ENCODE measurements around the gene KCTD15.

Gene KCTD15, protein sequence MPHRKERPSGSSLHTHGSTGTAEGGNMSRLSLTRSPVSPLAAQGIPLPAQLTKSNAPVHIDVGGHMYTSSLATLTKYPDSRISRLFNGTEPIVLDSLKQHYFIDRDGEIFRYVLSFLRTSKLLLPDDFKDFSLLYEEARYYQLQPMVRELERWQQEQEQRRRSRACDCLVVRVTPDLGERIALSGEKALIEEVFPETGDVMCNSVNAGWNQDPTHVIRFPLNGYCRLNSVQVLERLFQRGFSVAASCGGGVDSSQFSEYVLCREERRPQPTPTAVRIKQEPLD

DNA sequence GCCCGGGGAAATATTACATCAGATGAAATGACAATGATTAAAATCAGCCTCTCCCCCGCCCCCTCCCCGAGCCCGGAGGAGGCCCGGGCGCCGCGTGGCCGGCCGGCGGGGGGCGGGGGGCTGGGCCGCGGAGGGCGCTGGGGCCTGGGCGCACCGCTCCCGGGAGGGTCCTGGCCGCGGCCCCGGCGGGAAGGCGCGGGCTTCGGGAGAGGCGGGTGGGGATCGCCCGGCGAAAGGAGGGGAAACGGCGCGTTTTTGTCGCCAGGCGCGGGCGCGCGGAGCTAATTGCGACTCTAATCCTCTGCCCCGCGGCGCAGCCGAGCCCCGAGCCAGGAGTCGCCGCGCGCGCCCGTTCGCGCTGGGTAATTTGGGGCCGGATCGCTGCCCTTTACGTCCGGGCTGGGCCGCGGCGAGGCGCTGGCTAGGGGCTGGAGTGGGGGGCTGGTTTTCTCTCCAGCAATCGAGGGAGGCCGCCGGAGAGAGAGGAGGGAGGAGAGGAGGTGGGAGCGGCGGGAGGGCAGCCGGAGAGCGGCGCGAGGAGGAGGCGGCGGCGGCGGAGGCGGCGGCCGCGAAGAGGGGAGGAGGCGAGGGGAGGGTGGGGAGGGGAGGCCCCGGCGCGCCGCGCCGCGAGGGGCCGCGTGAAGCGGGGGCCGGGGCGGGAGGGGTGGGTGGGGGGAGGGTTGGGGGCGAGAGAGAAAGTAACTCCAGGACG is at the start of gene KCTD15:
KCTD15 (plus strand) TSS at position 707 of the 712 bp plus-strand sequence. CDS start 3,585 bp downstream, outside the sequence.
- DNase-seq, result no peak

DNA sequence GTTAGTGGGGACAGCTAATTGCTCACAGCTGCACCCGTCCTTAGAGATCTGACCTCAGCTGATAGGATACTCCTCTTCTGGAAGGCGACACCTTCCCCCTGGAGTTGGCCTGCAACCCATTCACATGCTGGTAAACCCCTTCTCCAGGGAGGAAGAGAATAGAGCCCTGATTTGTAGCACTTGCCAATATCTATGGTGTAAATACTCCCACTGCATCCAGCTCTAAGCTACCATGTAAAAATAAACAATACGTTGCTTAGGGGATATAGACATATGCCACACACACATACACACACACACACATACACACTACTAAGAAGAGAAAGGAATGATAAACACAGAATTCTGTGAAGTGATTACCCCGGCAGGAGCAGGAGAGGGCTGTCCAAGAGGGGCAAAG is 49.4 kb upstream of the KCTD15 start:
- no peak for DNase-seq

DNA sequence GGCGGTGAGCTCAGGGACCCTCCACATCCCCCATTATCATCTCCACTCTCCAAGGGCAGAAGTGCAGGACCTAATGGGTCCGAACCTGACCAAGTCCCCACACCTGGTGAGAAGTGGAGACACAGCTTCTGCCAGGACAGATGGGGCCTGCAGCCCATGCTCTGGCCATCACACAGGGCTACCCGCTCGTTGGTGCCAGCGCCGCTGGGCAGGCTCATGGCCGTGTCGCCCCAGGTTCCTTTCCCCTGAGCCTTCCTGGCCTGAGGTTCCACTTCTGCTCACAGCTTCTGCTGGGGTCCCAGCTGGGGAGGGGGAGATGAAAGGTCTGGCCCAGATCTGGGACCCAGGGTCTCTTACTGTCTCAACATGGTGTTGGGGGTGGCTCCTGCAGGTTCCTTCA is 48.4 kb upstream of the KCTD15 start:
- no peak for DNase-seq

DNA sequence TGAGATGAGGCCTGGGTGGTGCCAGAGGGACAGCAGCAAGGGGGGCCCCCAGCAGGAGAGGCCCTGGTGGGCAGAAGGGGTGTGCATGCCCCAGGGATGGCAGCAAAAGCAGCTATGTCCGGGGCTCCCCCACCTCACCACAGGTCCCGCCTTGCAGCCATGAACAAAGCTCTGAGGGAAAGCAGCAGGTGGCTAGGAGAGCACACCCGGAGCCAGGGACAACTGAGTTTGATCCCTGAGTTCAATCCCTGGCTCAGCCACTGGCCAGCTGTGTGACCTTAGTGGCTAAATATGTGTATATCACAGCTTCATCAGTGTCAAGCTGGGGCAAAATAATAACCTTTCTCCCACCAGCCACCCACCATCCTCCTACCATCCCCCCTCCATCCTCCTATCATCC is 47.7 kb upstream of the KCTD15 start:
- DNase-seq, result no peak

DNA sequence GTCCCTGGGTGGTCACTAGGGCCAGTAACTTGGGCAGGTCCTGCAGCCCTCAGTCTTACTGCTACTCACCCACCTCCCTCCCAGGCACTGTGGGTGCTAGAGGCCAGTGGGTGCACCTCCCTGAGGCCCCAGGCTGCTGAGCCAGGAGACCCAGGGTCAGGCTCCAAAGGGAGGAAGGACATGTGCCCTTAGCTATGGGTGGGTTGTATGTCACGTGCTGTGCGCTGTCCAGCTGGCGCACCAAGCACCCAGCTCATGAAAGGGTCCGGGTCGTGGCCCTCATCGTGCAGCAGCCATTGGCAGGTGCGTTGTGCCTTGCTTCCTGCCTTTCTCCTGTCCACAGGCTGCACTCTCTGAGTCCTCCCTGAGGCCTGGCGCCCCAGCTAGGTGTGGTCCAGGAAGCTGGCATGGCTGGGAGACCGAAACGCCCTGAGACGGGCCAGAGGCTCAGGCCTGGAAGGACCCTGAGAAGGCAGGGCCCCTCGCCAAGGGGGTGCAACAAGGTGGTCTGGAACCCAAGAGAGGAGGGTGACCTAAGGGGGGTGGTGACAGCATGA is 47.0 kb upstream of the KCTD15 start:
- DNase-seq, result no peak

DNA sequence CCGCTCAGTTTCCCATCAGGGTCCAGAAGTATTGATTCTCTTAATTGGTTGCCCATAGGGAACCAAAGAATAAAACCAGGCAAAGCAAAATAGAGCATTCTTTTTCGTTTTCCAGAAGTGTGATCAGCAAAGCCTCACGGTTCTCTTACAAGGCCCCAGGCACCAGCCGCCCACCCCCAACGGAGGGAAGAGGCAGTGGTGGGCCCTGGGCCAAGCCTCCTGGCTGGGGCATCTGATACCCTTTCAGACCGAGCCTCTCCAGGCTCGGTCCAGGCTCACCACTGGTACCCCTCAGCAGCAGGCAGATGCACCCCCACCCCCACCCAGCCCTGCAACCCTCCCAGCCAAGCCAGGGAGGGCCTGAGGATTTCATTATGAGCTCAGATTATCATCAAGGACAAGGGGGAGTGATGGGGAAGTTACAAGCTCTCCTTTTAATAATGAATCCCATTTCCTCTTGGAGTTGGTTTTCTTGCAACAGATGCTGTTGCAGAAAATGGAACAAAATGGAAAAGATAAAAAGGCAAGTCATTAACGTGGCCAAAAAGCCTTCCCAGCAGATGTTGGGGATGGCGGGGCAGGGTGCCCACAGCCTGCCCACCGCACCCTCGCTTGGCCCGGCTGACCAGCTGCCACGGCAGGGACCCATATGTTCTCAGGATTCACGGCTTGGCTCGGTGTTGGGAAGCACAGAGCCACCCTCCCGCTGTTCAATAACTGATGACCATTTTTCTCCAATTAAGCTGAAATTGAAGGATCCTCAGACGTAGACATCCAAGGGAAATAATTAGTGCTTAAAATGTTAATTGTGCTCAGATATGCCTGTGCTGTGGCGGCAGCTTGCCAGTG is 45.9 kb upstream of the KCTD15 start:
- DNase-seq, result no peak

DNA sequence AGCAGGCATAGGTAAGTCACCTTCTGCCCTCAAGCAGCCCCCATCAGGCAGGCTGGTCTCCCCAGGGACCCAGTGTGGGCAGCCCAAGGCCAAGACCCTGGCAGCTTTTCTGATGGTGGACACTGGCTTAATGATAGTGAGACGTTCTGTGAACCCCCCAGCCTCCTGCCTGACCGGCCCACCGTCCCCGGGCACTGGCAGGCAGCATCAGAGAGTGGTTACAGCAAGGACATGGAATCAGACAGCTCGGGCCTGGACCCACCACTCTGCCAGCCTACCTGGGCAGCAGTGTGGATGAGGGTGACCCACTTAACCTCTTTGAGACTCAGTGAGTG is 45.3 kb upstream of the KCTD15 start:
- no peak for DNase-seq

DNA sequence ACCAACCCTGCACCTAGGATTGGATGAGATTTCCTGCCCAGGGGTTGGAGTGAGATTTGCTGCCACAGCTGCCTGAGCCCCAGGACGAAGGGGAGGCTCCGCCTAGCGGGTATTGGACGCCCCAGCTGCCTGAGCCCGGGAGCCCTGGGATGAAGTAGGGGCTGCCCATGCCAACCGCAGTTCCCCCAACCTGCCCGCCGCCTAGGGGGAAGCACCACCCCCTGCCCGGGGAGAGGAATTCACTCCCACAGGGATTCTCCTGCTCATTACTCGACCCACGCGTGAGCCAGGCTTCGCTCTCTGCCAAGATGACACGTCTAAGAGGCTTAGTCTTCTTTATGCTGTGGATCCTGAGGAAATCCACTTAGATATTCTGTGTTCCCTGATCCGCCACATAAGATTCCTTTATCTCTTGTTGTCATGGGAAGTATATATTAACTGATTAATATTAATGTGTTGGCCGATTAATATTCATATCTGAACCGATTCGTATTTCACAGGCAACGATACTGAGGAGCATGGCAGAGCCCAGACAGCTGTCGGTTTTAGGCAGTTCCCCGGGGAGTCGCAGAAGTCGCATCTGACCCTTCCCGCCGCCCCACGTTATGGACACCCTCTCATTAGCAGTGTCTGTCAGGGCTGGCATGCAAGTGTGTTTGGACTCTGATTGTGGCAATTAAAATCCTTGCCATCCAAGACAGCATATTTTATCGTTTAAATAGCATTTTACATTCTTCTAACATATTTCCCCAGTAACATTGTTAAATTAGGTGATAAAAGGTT is 44.5 kb upstream of the KCTD15 start:
- DNase-seq, result no peak

DNA sequence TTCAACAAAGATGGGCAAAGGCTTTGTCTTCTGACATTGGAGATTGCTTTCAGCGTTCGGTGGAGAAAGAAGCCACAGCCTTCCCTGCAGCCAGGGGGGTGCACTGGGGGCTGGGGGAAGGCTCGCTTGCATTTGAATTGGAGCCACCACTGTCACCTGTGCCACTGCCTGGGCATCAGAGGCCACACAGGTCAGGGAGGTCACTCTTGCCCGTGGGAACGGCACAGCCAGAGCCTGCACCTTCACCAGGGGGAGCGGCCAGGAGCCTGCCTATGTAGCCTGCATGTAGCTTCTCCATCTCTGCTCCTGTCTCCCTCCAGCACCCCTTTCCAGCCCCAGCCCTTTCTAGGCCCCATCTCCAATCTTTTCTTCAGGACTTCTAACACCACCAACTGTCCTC is 43.7 kb upstream of the KCTD15 start:
- DNase-seq, result no peak

DNA sequence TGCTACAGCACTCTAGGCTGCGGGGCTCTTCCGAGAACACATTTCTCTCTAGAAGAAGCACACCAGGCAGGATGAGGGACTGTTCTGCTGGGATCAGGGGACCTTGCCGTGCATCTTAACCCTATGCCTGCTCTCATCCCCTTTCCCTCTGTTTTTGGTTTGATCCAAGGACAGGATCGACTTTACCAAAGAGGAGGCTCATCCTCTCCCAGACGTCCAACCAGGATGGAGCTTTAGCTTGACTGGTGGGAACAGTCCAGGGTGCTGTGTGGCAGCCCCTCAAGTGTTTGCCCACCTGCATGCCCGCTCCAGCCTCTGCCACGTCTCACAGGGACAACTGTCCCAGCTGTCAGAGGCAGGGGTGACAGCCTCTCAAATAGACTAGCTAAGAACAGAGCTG is 42.3 kb upstream of the KCTD15 start:
- DNase-seq, result no peak

DNA sequence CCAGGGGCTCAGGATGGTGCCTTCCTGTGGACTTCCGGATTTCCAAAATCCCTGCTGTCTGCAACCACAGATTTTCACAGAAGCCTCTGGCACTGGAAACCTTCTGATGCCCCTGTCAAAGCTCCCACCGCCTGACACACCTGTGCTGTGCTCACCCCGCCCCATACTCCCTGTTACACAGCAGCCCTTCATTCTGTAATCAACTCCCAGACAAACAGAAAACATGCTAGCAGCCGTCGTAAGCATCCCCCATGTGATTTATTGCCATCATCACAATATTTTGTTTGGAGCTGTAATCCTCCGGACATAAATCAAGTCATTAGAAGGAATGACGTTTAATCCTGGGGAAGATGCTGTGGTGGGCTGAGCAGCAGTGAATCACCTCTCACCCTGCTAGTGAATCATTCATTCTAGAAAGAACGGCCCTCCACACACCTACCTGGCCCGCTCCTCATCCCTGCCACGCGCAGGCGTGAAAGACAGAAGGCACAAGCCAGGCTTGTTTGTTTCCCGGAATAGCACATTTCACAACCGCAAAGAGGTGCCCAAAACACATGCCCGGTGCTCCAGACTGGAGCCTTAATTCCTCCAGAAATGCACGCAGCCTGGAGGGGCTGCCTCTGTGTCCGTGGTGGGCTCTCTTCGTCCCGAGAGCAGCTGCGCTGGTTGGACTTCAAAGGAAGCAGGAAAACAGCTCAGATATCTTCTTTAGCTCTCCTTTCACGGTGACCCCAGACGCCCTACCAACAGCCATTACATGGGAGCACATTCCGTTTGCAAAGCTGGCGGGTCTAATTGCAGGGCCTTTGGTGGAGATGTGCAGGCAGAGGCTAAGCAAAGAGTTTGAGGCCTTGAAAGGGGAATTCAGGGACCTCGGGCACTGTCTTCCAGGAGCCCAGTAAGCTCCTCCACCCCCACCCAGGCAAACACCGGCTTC is 41.3 kb upstream of the KCTD15 start:
- DNase-seq, result no peak

DNA sequence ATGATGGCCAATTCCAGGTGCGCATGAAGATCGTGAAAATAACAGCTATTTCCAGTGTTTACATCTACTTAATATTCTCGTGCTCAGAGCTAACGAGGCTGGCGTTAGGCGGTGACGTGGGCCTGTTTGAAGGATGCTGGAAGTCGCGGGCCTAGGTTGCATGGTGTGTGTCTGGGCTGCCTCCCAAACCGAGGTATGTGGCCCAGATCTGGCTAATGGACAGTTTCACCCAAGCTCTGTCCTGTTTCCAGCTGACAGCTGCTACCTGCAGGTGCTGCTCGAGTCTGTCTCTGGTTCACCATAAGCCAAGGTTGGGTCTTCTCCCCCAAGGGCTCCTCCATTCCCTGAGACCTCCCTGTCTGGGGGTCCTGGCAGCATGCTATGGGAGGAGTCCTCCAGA is 40.5 kb upstream of the KCTD15 start:
- no peak for DNase-seq

DNA sequence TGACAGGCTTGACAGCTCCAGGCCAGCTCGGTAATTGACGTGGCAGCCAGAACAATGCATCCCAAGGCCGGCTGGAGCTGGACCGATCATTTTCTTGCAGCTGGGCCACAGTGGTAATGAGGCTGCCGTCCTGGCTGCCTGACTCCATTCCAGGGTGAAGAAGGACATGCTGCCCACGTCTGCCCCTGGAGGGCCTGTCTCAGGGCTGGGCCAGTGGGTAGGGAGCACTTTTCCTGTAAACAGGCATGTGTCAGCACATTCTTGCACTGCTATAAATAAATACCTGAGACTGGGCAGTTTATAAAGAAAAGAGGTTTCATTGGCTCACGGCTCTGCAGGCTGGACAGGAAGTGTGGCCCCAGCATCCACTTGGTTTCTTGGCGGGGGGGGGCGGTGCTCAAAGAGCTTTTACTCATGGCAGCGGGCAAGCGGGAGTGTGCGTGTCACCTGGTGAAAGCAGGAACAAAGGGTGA is 38.1 kb upstream of the KCTD15 start:
- no peak for DNase-seq

DNA sequence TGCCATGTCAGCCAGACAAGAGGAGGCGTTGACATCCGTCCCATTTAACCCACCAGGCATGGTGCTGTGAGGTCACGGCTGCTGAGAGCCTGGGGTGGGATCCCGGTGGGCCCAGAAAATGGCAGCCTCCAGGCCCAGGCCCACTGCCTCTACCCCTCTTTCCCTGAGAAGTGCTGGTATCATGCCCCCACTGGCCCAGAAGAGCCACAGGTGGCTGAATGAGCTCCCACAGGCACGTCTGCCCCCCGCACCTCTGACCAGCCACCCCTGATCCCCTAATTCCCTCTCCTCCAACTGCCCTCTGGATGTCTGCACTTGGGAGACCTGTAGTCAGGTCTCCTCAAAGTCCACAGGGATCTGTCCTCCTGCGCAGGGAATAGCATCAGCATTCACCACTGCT is 37.3 kb upstream of the KCTD15 start:
- no peak for DNase-seq

DNA sequence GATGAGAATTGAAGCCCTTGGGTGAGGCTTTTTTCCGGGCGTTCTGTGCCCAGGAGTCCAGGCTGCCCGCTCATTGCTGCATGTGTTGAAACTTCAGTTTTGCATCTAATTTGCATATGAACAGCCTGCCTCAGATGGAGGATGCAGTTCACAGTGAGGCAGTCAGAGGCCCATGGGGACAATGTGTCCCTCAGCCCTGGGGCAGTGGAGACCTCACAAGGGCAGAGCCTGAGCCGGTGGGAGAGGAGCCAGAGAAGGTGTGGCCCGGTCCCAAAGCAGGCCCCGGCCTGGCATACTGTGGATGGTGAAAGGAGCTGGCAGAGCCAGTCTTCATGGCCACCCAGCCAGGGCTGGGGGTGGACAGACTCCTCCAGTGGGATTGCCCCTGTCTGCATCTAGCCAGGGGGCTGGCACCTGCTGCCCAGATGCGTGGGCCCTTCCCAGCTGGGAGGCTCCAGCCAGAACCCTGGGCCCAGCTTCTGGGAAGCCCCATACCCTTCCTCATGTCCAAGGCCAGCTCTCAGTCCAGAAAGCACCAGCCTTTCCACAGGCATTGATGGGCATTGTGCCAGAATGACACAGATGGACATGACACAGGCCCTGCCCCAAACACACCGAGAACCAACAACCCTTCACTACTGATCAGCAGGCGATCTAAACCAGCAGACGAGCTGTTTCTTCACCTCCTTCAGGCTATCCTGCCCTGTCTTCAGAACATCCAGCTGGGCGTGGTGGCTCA is 32.9 kb upstream of the KCTD15 start:
- DNase-seq, result no peak

DNA sequence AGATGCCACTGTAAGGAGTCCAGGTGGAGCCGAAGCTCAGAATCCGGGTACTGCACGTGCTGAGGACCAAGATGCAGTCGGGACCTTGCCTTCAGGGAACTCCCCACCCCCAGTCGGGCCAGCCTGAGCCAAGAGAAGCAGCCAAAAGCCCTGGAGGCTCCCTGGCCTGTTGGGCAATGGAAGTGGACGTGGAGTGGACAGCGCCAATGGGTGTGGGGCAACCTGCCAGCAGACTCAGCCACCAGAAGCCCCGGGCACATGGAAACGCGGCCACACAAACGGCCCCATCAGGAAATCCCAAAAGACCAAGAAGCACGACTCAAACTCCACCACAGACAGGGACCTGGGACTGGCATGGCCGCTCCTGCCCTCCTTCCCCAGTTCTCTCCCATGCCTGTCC is 30.0 kb upstream of the KCTD15 start:
- no peak for DNase-seq

DNA sequence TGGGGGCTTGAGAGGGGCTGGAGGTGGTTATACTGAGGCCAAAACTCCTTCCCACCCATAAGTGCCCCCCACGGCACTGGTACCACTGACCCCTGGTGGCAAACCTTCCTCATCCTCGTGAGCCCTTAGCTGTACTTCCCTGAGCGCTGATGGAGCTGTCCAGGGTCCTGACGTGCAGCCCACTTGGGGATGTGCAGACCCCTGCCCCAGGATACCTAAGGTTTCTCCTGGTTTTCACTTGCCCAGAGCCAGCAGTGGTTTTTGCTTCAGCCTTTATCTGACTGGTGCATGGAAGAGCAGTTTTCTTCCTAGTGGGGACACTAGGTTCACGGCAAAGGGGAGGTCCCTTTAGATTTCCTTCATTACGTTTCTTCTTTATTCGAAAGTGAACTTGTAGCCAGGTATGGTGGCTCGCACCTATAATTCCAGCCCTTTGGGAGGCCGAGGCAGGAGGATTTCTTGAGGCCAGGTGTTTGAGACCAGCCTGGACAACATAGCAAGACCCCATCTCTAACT is 28.7 kb upstream of the KCTD15 start:
- DNase-seq, result no peak

DNA sequence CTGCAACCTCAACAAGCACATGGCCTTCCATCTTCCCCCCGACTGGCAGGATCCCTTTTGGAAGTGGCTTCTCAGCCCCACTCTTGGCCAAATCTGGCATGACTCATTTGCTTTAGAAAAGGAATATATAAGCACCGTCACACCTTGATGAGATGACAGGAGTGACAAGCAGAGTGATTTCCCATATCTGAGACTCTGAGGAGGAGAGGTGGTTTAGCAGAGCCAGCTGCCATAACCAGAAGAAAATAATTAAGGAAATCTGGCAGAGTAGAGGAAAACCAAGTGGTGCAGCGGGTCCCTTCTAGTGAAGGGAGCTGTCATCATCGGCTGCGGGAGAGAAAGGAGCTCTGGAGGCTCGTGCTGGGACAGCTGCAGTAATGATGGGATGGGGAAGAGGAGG is 27.5 kb upstream of the KCTD15 start:
- DNase-seq, result no peak

DNA sequence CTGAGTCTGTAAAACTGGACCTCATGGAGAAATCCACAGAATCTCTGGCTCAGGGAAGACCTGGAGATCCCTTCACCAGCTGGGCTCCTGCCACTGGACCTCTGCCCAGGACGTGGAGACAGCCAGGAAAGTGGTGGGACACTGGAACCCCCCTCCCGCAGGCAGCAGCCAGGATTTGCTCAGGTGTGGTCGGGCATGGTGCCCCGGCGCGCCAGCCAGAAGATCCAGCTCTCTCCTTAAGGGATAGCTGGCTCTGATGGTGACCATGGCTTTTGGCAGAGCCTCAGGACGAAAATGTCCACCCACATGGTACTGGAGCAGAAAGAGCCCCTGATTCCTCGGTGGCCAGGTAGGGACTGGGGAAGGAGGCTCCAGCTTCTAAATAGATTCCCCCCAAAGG is 26.6 kb upstream of the KCTD15 start:
- DNase-seq, result no peak

DNA sequence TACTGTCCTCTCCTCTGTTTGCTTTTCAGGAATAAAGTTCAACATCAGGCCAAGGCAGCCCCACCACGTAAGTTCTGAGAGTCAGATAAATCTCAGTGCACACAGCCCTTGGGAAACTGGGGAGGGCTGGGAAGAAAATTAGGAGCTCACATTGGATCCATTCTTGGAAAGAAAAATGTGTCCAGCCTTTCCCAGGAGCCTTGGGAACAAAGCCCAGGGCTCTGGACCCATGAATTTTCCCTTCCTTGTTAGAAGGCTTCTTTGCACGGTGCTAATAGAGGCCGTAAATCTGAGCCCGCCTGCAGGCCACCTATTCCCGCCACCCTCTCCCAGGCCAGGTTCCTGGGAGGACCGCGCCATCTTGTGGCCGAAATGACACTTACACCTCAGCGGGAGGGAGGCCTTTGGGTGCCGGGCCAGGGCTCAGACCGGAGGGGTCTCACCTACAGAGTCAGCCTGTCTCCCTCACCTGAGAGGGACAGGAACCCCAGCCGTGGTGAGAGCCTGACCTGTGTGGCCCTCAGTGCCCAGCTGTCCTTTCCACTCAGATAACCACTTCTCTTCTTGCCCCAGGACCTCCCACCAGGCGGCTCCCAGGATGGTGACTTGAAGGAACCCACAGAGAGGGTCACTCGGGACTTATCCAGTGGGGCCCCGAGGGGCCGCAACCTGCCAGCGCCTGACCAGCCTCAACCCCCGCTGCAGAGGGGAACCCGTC is 25.1 kb upstream of the KCTD15 start:
- peak; percentile 66 for DNase-seq
